ENCODE measurements around the gene ADAMTS7. TPM values are rescaled to one million over a fixed set of nuclear protein-coding genes. Genes with fewer than 3 reads are reported as not detected.
"Not testable (repeated sequence)": the region's sequence is repeated elsewhere in the genome, so short reads cannot be mapped to it uniquely, and the experiment has no call there.

ADAMTS7 gene
- total RNA-seq, 4 donors from 2014 or later, result 10.7 to 26.4 (median 18.5) TPM

DNA sequence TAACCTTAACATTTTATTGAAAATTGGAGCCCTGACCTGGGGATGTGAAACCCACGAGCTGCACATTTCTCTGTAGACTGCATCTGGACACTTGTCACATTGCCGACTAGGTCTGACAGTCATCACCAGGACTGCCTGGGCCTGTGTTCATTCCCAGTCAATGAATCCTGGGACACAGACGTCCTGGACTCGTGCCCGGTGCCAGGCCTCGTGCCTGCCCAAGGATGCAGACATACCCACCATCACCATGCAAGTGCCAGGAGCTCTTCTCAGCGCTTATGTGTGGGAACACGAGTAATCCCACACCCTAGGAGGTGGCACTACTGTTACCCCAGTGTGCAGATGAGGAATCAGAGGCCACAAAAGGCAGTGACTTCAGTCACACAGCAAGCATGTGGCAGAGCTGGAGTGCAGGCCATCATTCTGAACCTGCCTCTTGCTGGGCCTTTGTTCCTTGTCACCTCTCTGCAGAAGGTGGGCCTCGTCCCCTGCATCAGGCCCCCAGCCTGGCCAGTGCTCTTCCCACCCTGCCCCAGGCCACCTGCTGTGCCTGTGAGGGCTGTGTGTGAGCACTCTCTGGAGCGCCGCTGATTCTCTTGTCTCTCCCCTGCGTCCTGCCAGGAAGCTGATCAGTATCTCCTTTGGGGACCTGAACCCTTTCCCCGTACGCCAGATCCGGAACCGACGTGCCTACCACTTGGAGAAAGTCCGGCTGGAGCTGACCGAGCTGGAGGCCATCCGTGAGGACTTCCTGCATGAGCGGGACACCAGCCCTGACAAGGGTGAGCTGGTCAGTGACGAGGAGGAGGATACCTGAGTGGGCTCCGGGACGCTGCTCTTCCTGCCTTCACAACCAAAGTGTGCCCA lies 58.5 kb downstream of the ADAMTS7 start:
- H3K27ac ChIP-seq, result no peak overlapping the region

DNA sequence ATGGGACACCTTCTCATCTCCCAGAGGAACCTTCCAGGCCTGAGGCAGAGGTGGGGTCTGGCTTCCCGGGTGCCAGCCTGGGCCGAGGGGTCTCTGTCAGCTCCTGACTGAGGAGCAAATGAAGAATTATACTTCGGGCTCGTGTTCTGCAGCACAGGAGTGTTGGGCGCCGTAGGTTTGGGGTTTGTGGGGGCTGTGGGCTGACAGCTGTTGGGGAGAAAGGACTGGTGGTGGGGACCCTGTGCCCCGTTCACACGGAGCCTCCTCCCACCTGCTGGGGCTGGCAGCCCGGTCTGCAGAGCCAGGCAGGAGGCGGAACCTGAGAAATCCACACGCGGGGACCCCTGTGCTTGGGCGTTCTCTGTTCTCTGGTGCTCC lies 59.7 kb downstream of the ADAMTS7 start:
- no peak for DNase-seq (ENCODE audit: low spot score in 2 of 2)
- H3K36me3 ChIP-seq, result no peaks in the 10 kb centered on the region
- 74 to 78% methylated on average over 9 to 12 of the region's 13 CpGs for WGBS, 2 donors
- H3K9me3 ChIP-seq, result no peaks in the 10 kb centered on the region
- TF ChIP-seq EP300 (IDR thresholded peaks at IDR 0.05) (no peak), POLR2A (IDR thresholded peaks at IDR 0.05) (no peak)
- TF ChIP-seq, protein P1, sequence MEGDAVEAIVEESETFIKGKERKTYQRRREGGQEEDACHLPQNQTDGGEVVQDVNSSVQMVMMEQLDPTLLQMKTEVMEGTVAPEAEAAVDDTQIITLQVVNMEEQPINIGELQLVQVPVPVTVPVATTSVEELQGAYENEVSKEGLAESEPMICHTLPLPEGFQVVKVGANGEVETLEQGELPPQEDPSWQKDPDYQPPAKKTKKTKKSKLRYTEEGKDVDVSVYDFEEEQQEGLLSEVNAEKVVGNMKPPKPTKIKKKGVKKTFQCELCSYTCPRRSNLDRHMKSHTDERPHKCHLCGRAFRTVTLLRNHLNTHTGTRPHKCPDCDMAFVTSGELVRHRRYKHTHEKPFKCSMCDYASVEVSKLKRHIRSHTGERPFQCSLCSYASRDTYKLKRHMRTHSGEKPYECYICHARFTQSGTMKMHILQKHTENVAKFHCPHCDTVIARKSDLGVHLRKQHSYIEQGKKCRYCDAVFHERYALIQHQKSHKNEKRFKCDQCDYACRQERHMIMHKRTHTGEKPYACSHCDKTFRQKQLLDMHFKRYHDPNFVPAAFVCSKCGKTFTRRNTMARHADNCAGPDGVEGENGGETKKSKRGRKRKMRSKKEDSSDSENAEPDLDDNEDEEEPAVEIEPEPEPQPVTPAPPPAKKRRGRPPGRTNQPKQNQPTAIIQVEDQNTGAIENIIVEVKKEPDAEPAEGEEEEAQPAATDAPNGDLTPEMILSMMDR (IDR thresholded peaks at IDR 0.05), result no peak
- no peak overlapping the region for H3K4me3 ChIP-seq
- H3K4me1 ChIP-seq, result peaks cover 0 to 31% (median 3%) of the 10 kb centered on the region in 4 donors
- H3K27me3 ChIP-seq, result no peaks in the 10 kb centered on the region
- H3K27ac ChIP-seq, result no peak overlapping the region

More for the DNA sequence above, 58.5 kb downstream of the ADAMTS7 start:
- H3K4me3 ChIP-seq, result no peak overlapping the region
- H3K27me3 ChIP-seq, result no peaks in the 10 kb centered on the region
- H3K9me3 ChIP-seq, result no peaks in the 10 kb centered on the region
- peaks cover 0 to 41% (median 10%) of the 10 kb centered on the region in 4 donors for H3K4me1 ChIP-seq
- 80 to 84% methylated on average over 23 to 24 of the region's 24 CpGs for WGBS, 2 donors
- no peak for DNase-seq (ENCODE audit: low spot score in 2 of 2)
- TF ChIP-seq POLR2A (IDR thresholded peaks at IDR 0.05) (no peak), EP300 (IDR thresholded peaks at IDR 0.05) (no peak)
- TF ChIP-seq, protein P1 (IDR thresholded peaks at IDR 0.05), result no peak
- no peaks in the 10 kb centered on the region for H3K36me3 ChIP-seq

DNA sequence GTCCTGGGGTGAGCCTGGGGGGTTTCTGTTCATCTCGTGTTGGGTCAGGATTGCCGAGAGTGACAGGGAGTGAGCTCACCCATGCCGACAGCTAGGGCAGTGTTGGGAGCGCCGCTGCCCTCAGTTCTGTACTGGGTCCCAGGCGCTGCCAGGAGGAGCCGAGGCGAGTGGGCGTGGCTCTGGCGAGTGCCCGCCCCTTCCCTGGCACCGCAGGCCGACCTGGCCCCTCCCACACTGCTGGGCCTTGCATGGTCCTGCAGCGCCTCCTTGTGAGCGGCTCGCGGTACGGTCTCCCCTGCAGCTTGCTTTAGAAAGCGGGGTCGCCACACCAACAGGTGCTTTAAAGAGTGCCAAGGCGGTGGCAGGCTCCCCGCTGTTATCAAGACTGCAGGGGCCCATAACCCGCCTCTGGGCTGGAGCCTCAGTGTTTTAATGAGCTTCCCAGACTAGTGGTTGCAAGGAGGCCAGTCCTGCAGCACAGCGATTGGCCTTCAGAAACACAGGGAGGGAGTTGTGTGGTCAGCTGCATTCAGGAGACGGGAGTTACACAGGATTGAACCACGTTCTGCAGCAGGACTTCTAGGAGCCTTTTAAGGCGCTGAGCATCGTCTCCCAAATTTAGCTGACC lies 60.2 kb downstream of the ADAMTS7 start:
- not testable (repeated sequence) for H3K27me3 ChIP-seq, H3K36me3 ChIP-seq, H3K9me3 ChIP-seq, H3K27ac ChIP-seq
- WGBS, 2 donors, result 0 to 8% methylated on average over 1 to 6 of the region's 28 CpGs
- peaks cover 0 to 28% (median 2%) of the 10 kb centered on the region in 4 donors for H3K4me1 ChIP-seq
- peak overlapping the region in 1 of 4 donors; percentile 28 for H3K4me3 ChIP-seq
- peak; percentile 85 to 87 for DNase-seq (ENCODE audit: low spot score in 2 of 2)
- TF ChIP-seq, protein P1 (IDR thresholded peaks at IDR 0.05), result peak in 4 of 5 experiments; percentile 60 to 93 (median 78)
- peak in 1 of 2 donors; percentile 28 for TF ChIP-seq POLR2A (IDR thresholded peaks at IDR 0.05)

DNA sequence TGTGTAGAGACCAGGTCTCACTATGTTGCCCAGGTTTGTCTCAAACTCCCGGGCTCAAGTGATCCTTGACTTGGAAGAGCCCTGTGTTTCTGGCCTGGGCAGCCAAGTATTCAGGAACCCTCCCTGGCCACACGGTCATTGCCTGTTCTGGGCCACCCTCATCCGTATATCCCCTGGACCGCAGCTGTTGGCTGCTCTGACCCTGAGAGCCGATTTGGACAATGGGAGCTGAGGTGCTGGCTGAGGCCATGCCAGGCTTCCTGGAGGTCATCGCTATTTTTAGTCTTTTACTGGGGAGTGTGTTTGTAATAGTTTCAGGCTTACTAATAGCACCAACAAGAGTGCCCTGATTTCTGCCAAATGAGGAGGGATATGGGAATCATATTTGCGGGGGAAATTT lies 60.7 kb downstream of the ADAMTS7 start:
- TF ChIP-seq POLR2A (IDR thresholded peaks at IDR 0.05) (no peak), EP300 (IDR thresholded peaks at IDR 0.05) (no peak)
- TF ChIP-seq, protein P1 (IDR thresholded peaks at IDR 0.05), result no peak
- DNase-seq (ENCODE audit: low spot score in 2 of 2), result no peak
- peaks cover 0 to 26% (median 0%) of the 10 kb centered on the region in 4 donors for H3K4me1 ChIP-seq
- H3K9me3 ChIP-seq, result no peaks in the 10 kb centered on the region
- WGBS, 2 donors, result 20 to 36% methylated on average over 6 to 7 of the region's 7 CpGs
- H3K4me3 ChIP-seq, result peak overlapping the region in 1 of 4 donors; percentile 28
- H3K36me3 ChIP-seq, result no peaks in the 10 kb centered on the region
- no peaks in the 10 kb centered on the region for H3K27me3 ChIP-seq
- H3K27ac ChIP-seq, result peak overlapping the region in 1 of 4 donors; percentile 20

DNA sequence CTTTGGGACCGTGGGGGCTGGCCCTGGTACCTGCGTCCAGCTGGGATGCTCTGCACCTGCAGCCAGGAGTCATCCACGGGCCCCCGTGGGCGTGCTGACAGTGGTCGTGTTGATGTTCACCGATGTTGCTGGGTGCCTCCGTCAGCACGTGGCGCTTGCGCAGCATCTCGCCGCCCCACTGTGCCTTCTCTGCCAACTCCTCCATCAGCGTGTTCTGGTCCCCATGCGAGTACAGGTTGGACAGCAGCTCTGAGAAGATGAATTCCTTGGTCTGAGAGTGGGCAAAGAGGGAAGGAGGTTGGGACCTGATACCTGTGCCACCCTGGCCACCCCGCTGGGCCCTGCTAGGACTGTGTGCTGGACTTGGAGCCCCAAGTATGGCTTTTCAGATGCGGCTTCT lies 61.4 kb downstream of the ADAMTS7 start:
- Histone ChIP-seq H3K4me3 (no peak overlapping the region), H3K4me1 (peaks cover 0 to 22% (median 0%) of the 10 kb centered on the region in 4 donors), H3K27me3 (no peaks in the 10 kb centered on the region), H3K27ac (no peak overlapping the region), H3K36me3 (no peaks in the 10 kb centered on the region), H3K9me3 (no peaks in the 10 kb centered on the region)
- TF ChIP-seq POLR2A (IDR thresholded peaks at IDR 0.05), result no peak
- no peak for DNase-seq (ENCODE audit: low spot score in 2 of 2)
- 88 to 90% methylated on average over 10 to 17 of the region's 17 CpGs for WGBS, 2 donors

DNA sequence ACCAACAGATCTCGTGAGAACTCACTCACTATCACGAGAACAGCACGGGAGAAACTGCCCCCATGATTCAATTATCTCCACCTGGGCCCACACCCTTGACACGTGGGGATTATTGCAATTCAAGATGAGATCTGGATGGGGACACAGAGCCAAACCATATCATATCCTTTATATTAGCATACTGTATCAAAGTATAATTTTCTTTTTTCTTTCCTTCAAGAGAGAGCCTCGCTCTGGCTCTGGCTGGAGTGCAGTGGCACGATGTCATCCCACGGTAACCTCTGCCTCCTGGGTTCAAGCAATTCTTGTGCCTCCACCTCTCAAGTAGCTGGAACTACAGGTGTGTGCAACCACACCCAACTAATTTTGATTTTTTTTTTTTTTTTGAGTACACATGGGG lies 63.4 kb downstream of the ADAMTS7 start:
- not testable (repeated sequence) for H3K27me3 ChIP-seq; H3K27ac ChIP-seq; H3K36me3 ChIP-seq; H3K4me3 ChIP-seq; H3K9me3 ChIP-seq; DNase-seq (ENCODE audit: low spot score in 2 of 2)
- WGBS, 2 donors, result 70 to 72% methylated on average over 7 of the region's 7 CpGs
- peaks cover 0 to 12% (median 0%) of the 10 kb centered on the region in 4 donors for H3K4me1 ChIP-seq

DNA sequence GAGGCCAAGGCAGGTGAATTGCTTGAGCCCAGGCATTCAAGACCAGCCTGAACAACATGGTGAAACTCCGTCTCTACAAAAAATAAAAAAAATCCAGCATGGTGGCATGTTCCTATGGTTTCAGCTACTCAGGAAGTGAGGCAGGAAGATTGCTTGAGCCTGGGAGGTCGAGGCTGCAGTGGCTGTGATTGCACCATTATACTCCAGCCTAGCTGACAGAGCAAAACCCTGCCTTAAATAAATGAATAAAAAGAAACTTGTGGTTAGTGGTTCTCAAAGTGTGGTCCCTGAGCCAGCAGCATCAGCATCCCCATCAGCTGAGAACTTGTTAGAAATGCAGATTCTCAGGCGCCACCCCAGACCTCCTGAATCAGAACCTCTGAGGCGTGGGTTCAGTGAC lies 69.6 kb downstream of the ADAMTS7 start:
- not testable (repeated sequence) for H3K27ac ChIP-seq, H3K4me3 ChIP-seq
- 68 to 84% methylated on average over 3 to 4 of the region's 4 CpGs for WGBS, 2 donors

More for the DNA sequence above, 69.6 kb downstream of the ADAMTS7 start:
- H3K27me3 ChIP-seq; H3K9me3 ChIP-seq; H3K36me3 ChIP-seq; H3K4me1 ChIP-seq; DNase-seq (ENCODE audit: low spot score in 2 of 2): not testable (repeated sequence)
